A673 (cell line): ENCODE data around the gene MYH10. TPM values are rescaled to one million over a fixed set of nuclear protein-coding genes. Genes with fewer than 3 reads are reported as not detected.

Experiments
- BruUV-seq: library from RNA; stranded (reverse); fragments of 400-500 nt; replicated peaks from 2 replicates; lab custom pipeline; 2021; lab: Mats Ljungman, UMichigan
- CTCF ChIA-PET: fragments of 300-600 bp; sonication (Branson Sonifier 250); formaldehyde crosslinking; loops from one replicate; lab custom pipeline; 2022; ENCODE audit warnings: antibody characterized with exemption; lab: Charles Lee
- POLR2A ChIA-PET: fragments of 300-600 bp; sonication (Branson Sonifier 250); formaldehyde crosslinking; loops from one replicate; lab custom pipeline; 2022; ENCODE audit warnings: antibody characterized with exemption; ENCODE audit not compliant: low non-redundant PET; lab: Charles Lee
- DNase-seq: peaks from one replicate; pipeline ENCODE4 v3.0.0-alpha.2; 2015; ENCODE audit warnings: low spot score
- H3K27ac ChIP-seq: fragments of 200-600 bp; sonication (generic); 2 replicates; pipeline ENCODE4 v1.5.1; 2016; ENCODE audit warnings: mixed run types, low read depth, mild to moderate bottlenecking, mixed read lengths, antibody characterized with exemption, low read length; ENCODE audit not compliant: poor library complexity, severe bottlenecking
- H3K27me3 ChIP-seq: fragments of 200-600 bp; sonication (generic); replicated peaks from 2 replicates; pipeline ENCODE4 v1.6.1; 2017; ENCODE audit warnings: mixed run types, low read depth, mild to moderate bottlenecking, mixed read lengths, antibody characterized with exemption, low read length; ENCODE audit not compliant: insufficient read depth, poor library complexity
- H3K36me3 ChIP-seq: fragments of 200-600 bp; sonication (generic); 2 replicates; pipeline ENCODE4 v1.6.1; 2016; ENCODE audit warnings: mixed run types, mild to moderate bottlenecking, mixed read lengths, antibody characterized with exemption, low read length; ENCODE audit not compliant: insufficient read depth, poor library complexity, severe bottlenecking
- H3K4me1 ChIP-seq: fragments of 200-600 bp; sonication (generic); 2 replicates; pipeline ENCODE4 v1.6.1; 2017; ENCODE audit warnings: mixed run types, mild to moderate bottlenecking, mixed read lengths, antibody characterized with exemption, low read length; ENCODE audit not compliant: insufficient read depth, poor library complexity, severe bottlenecking
- H3K4me3 ChIP-seq: fragments of 200-600 bp; sonication (generic); 2 replicates; pipeline ENCODE4 v1.5.1; 2016; ENCODE audit warnings: low read depth, mixed run types, mild to moderate bottlenecking, mixed read lengths, low read length; ENCODE audit not compliant: poor library complexity, severe bottlenecking
- H3K9me3 ChIP-seq: fragments of 200-600 bp; sonication (generic); 2 replicates; pipeline ENCODE4 v1.6.1; 2016; ENCODE audit warnings: mixed run types, low read depth, mild to moderate bottlenecking, mixed read lengths, antibody characterized with exemption, low read length; ENCODE audit not compliant: poor library complexity, severe bottlenecking
- EZH2 ChIP-seq: fragments of 200-600 bp; sonication (generic); IDR thresholded peaks from 2 replicates; pipeline ENCODE4 v1.6.1; 2017; ENCODE audit warnings: borderline replicate concordance, low read depth, mild to moderate bottlenecking, mixed read lengths, antibody characterized with exemption, low read length; ENCODE audit not compliant: poor library complexity, severe bottlenecking
- intact Hi-C: fragments of 100-400 bp; cut with micrococcal nuclease; formaldehyde crosslinking; loops from one replicate; pipeline ENCODE4 v1.10.0; 2022; ENCODE audit not compliant: unreplicated experiment
- total RNA-seq: library from RNA; stranded (reverse); gene quantifications from 2 replicates; pipeline ENCODE4 v1.2.3, GENCODE V29; 2021
- TF ChIP-seq, protein P1 (sequence below): fragments of 300-800, 200-600 bp; sonication (generic); conservative IDR thresholded peaks from 2 replicates; pipeline ENCODE4 v1.5.1; 2017; ENCODE audit warnings: low read depth, mild to moderate bottlenecking, antibody characterized with exemption, low read length, moderate library complexity, mixed read lengths

Gene MYH10
- total RNA-seq, 1 experiment from 2014 or later = 129 TPM

DNA sequence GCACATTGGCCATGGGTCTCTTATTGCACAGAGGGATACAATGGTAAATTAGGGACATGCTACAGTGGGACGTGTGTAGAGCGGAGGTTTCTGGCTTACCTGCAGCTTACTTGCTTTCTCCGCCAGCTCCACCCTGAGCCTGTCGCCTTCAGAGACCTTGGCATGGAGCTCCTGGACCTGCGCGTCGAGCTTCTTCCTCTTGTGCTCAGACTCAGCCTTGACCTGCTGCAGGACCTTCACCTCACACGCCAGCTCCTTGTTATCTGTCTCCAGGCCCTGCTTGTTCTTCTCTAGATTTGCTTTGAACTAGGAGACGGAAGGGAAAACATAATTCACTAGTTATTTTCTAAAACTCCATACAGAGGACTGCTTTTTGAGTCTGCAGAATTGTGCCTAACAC is 131.4 kb downstream of the MYH10 start:
- H3K4me1 ChIP-seq = no peaks in the 10 kb centered on the region
- peaks cover 60% of the 10 kb centered on the region for H3K36me3 ChIP-seq
- no peaks in the 10 kb centered on the region for H3K27me3 ChIP-seq
- ChIA-PET POLR2A (no interaction called here), CTCF (no interaction called here)
- no peak overlapping the region for H3K27ac ChIP-seq
- BruUV-seq = no TSS peak
- no peak for TF ChIP-seq EZH2
- TF ChIP-seq, protein P1, sequence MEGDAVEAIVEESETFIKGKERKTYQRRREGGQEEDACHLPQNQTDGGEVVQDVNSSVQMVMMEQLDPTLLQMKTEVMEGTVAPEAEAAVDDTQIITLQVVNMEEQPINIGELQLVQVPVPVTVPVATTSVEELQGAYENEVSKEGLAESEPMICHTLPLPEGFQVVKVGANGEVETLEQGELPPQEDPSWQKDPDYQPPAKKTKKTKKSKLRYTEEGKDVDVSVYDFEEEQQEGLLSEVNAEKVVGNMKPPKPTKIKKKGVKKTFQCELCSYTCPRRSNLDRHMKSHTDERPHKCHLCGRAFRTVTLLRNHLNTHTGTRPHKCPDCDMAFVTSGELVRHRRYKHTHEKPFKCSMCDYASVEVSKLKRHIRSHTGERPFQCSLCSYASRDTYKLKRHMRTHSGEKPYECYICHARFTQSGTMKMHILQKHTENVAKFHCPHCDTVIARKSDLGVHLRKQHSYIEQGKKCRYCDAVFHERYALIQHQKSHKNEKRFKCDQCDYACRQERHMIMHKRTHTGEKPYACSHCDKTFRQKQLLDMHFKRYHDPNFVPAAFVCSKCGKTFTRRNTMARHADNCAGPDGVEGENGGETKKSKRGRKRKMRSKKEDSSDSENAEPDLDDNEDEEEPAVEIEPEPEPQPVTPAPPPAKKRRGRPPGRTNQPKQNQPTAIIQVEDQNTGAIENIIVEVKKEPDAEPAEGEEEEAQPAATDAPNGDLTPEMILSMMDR = no peak
- DNase-seq = no peak
- intact Hi-C loops = no loop called here
- H3K9me3 ChIP-seq = no peaks in the 10 kb centered on the region
- no peak overlapping the region for H3K4me3 ChIP-seq

DNA sequence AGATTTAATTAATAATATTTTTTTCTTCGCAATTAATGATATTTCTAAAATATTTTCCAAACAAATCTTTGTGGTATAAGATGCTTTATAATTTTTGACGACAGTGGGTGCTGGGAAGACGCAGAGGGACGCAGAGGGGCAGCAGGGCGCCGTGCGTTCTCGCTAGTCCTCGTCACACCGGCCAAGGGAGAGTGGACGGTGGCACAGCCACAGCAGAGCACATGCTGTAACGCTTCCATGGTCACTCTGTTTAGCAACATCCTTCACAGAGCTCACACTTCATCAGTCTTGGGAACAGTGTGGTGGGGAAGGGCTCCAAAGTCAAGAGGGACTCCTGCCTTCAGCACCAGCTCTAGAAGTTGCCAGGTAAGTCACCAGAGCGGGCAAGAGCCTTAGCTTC is 134.4 kb downstream of the MYH10 start:
- no TSS peak for BruUV-seq
- ChIA-PET POLR2A (interaction anchor here (0.6 kb wide), 1 partner anchor 12 kb away, joined by 3 read pairs; no protein-coding TSS in a partner anchor), CTCF (no interaction called here)
- Histone ChIP-seq H3K27me3 (no peaks in the 10 kb centered on the region), H3K4me1 (no peaks in the 10 kb centered on the region), H3K36me3 (peaks cover 82% of the 10 kb centered on the region), H3K4me3 (no peak overlapping the region), H3K27ac (no peak overlapping the region), H3K9me3 (no peaks in the 10 kb centered on the region)
- intact Hi-C loops = no loop called here
- TF ChIP-seq, protein P1 = no peak
- no peak for TF ChIP-seq EZH2
- no peak for DNase-seq

DNA sequence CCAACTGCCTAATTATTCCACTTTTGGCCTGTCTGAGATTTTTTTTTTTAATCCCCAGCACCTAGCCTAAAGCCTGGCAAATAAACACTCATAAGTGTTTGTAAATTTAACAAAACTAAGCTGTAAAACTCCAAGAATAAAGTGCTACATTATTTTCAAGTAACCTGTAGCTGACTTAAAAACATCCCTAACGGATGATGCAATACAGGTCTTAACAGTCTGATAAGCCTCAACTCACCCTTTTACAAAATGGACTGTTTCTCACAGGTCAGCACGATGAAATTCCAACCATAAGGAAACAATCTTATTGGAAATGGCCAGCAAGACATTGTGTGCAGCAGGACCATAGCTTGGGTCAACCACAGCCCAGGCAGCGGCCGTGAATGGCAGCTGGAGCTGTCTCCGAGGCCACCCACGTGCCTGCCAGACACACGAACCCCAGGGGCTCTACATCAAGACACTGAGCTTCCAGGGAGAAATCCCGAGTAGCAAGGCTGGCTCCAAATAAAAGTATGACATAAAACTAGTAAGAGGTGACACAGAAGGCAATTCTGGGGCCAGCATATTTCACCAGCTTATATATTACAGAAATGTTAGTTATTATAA is 135.9 kb downstream of the MYH10 start:
- TF ChIP-seq, protein P1 = no peak
- TF ChIP-seq EZH2 = no peak

More for the DNA sequence above, 135.9 kb downstream of the MYH10 start:
- Histone ChIP-seq H3K9me3 (no peaks in the 10 kb centered on the region), H3K4me3 (no peak overlapping the region), H3K27ac (no peak overlapping the region), H3K36me3 (peaks cover 84% of the 10 kb centered on the region), H3K4me1 (no peaks in the 10 kb centered on the region), H3K27me3 (no peaks in the 10 kb centered on the region)
- CTCF ChIA-PET = no interaction called here
- intact Hi-C loops = no loop called here
- POLR2A ChIA-PET = no interaction called here
- DNase-seq = no peak
- no TSS peak for BruUV-seq
